HCT116 (cell line): ENCODE results near the gene RASGEF1B. TPM values are rescaled to one million over a fixed set of nuclear protein-coding genes. Genes with fewer than 3 reads are reported as not detected.

Source experiments
- ATAC-seq: fragments of 200-7000 bp; cut with Tn5 transposase; 2 replicates; pipeline ENCODE4 v1.9.1; 2020; ENCODE audit warnings: mild to moderate bottlenecking, moderate library complexity
- BruUV-seq: library from RNA; stranded (reverse); fragments of 400-500 nt; replicated peaks from 2 replicates; lab custom pipeline; 2021; lab: Mats Ljungman, UMichigan
- CTCF ChIA-PET: fragments of 300-600 bp; sonication (Branson Sonifier 250); formaldehyde crosslinking; loops from one replicate; lab custom pipeline; 2021; ENCODE audit warnings: antibody characterized with exemption; lab: Charles Lee
- POLR2A ChIA-PET: fragments of 300-600, 350-600 bp; sonication (Branson Sonifier 250); formaldehyde crosslinking; loops from one replicate; lab custom pipeline; 2021; ENCODE audit warnings: antibody characterized with exemption; lab: Charles Lee
- RAD21 ChIA-PET, 2 experiments: fragments of 300-600 bp; sonication (Branson Sonifier 250); formaldehyde crosslinking; loops; one replicate each; lab custom pipeline; 2023; ENCODE audit warnings: low total read pairs in 2 of 2; ENCODE audit not compliant: uncharacterized antibody in 2 of 2, unreplicated experiment in 2 of 2, low non-redundant PET in 1 of 2; lab: Charles Lee
- DNase-seq: peaks from one replicate; pipeline ENCODE4 v3.0.0-alpha.2; 2010; ENCODE audit warnings: low read depth, low spot score
- H2AFZ ChIP-seq: fragments of 200-600 bp; shearing (Covaris generic), sonication (generic); 2 replicates; pipeline ENCODE4 v1.6.1; 2017; ENCODE audit warnings: low read depth, mixed run types, mixed read lengths, antibody characterized with exemption, low read length; ENCODE audit not compliant: poor library complexity, severe bottlenecking
- H3K27ac ChIP-seq: 2 replicates; pipeline ENCODE4 v1.5.1; 2012; ENCODE audit warnings: low read depth, low read length
- H3K27me3 ChIP-seq: fragments of 200-600 bp; sonication (generic); 2 replicates; pipeline ENCODE4 v1.6.1; 2016; ENCODE audit warnings: mixed run types, low read length, mixed read lengths; ENCODE audit not compliant: insufficient read depth
- H3K36me3 ChIP-seq, 2 experiments: fragments of 200-500 bp in 1 of 2; fragments of 200-600 bp in 1 of 2; sonication (Bioruptor generic) in 1 of 2; sonication (generic) in 1 of 2; 2 replicates each; pipeline versions ENCODE4 v1.5.1 to v1.6.1; 2014 to 2016; ENCODE audit warnings: low read length in 2 of 2, inconsistent platforms in 1 of 2, mixed read lengths in 1 of 2, mixed run types in 1 of 2; ENCODE audit not compliant: insufficient read depth in 2 of 2, control insufficient read depth in 1 of 2
- H3K4me1 ChIP-seq, 2 experiments: fragments of 200-600 bp in 1 of 2; sonication (generic) in 1 of 2; 2 replicates each; pipeline versions ENCODE4 v1.5.1 to v1.6.1; 2012 to 2017; ENCODE audit warnings: low read length in 2 of 2, inconsistent platforms in 1 of 2, mild to moderate bottlenecking in 1 of 2, mixed read lengths in 1 of 2, mixed run types in 1 of 2, moderate library complexity in 1 of 2; ENCODE audit not compliant: insufficient read depth in 2 of 2, control insufficient read depth in 1 of 2
- H3K4me2 ChIP-seq: fragments of 200-600 bp; sonication (generic); 2 replicates; pipeline ENCODE4 v1.6.1; 2017; ENCODE audit warnings: mixed run types, low read length, mixed read lengths
- H3K4me3 ChIP-seq, 2 experiments: fragments of 200-600 bp in 1 of 2; sonication (generic) in 1 of 2; replicated peaks in 1 of 2; 2 replicates each; pipeline ENCODE4 v1.5.1; 2011 to 2016; ENCODE audit warnings: low read length in 2 of 2, control low read depth in 1 of 2, low read depth in 1 of 2, mild to moderate bottlenecking in 1 of 2, mixed read lengths in 1 of 2, mixed run types in 1 of 2
- H3K79me2 ChIP-seq: fragments of 200-600 bp; sonication (generic); 2 replicates; pipeline ENCODE4 v1.6.1; 2017; ENCODE audit warnings: mild to moderate bottlenecking, mixed run types, low read length, moderate library complexity, mixed read lengths; ENCODE audit not compliant: insufficient read depth
- H3K9ac ChIP-seq: fragments of 200-600 bp; sonication (generic); 2 replicates; pipeline ENCODE4 v1.6.1; 2016; ENCODE audit warnings: low read length, mixed read lengths
- H3K9me2 ChIP-seq: fragments of 200-600 bp; sonication (generic), shearing (Covaris generic); 2 replicates; pipeline ENCODE4 v1.6.1; 2017; ENCODE audit warnings: mixed run types, mild to moderate bottlenecking, moderate library complexity; ENCODE audit not compliant: insufficient read depth
- H3K9me3 ChIP-seq, 2 experiments: fragments of 200-500 bp in 1 of 2; fragments of 200-600 bp in 1 of 2; sonication (Bioruptor generic) in 1 of 2; sonication (generic) in 1 of 2; 2 replicates each; pipeline ENCODE4 v1.6.1; 2014 to 2017; ENCODE audit warnings: low read length in 2 of 2, mixed read lengths in 2 of 2, inconsistent platforms in 1 of 2, low read depth in 1 of 2, mild to moderate bottlenecking in 1 of 2, mixed run types in 1 of 2, moderate library complexity in 1 of 2; ENCODE audit not compliant: control insufficient read depth in 1 of 2, insufficient read depth in 1 of 2
- H4K20me1 ChIP-seq: fragments of 200-600 bp; sonication (generic), shearing (Covaris generic); 2 replicates; pipeline ENCODE4 v1.6.1; 2017; ENCODE audit warnings: mixed run types, mild to moderate bottlenecking, moderate library complexity; ENCODE audit not compliant: insufficient read depth
- CEBPB ChIP-seq: IDR thresholded peaks from 2 replicates; pipeline ENCODE4 v1.6.1; 2012; ENCODE audit warnings: low read depth
- EGR1 ChIP-seq: IDR thresholded peaks from 2 replicates; pipeline ENCODE4 v1.6.1; 2012; ENCODE audit warnings: low read depth
- ELF1 ChIP-seq: IDR thresholded peaks from 2 replicates; pipeline ENCODE4 v1.6.1; 2012; ENCODE audit warnings: low read depth, borderline replicate concordance
- EZH2 ChIP-seq: fragments of 200-600 bp; sonication (generic); IDR thresholded peaks from 2 replicates; pipeline ENCODE4 v1.6.1; 2017; ENCODE audit warnings: antibody characterized with exemption, mixed run types
- FOSL1 ChIP-seq: IDR thresholded peaks from 2 replicates; pipeline ENCODE4 v1.6.1; 2012; ENCODE audit warnings: low read depth
- MAX ChIP-seq: IDR thresholded peaks from 2 replicates; pipeline ENCODE4 v1.6.1; 2012
- RAD21 ChIP-seq: IDR thresholded peaks from 2 replicates; pipeline ENCODE4 v1.6.1; 2012; ENCODE audit warnings: low read depth, mild to moderate bottlenecking
- SIN3A ChIP-seq: IDR thresholded peaks from 2 replicates; pipeline ENCODE4 v1.6.1; 2012; ENCODE audit warnings: low read depth
- SP1 ChIP-seq: IDR thresholded peaks from 2 replicates; pipeline ENCODE4 v1.6.1; 2012; ENCODE audit warnings: low read depth
- TCF7L2 ChIP-seq: IDR thresholded peaks from 2 replicates; pipeline ENCODE4 v1.7.0; 2011; ENCODE audit warnings: borderline replicate concordance, inconsistent platforms; ENCODE audit not compliant: insufficient read depth, insufficient read length; ENCODE audit errors: extremely low read depth
- YY1 ChIP-seq: IDR thresholded peaks from 2 replicates; pipeline ENCODE4 v1.6.1; 2011; ENCODE audit warnings: low read length, low read depth, moderate library complexity, mild to moderate bottlenecking; ENCODE audit not compliant: insufficient replicate concordance; ENCODE audit errors: extremely low read depth
- ZNF274 ChIP-seq: fragments of 200-500 bp; sonication (Bioruptor generic); IDR thresholded peaks from 2 replicates; pipeline ENCODE4 v1.6.1; 2014; ENCODE audit warnings: mild to moderate bottlenecking, low read depth, low read length, inconsistent platforms
- intact Hi-C: fragments of 100-400 bp; cut with micrococcal nuclease; formaldehyde crosslinking; loops from 2 replicates; pipeline ENCODE4 v1.10.0; 2022
- total RNA-seq: library from RNA; stranded (reverse); gene quantifications from one replicate; pipeline ENCODE4 v1.2.1, GENCODE V29; 2021; ENCODE audit not compliant: unreplicated experiment
- TF ChIP-seq, protein P1 (sequence below), 3 experiments: fragments of 200-600 bp in 1 of 3; sonication (generic) in 1 of 3; IDR thresholded peaks in 2 of 3; conservative IDR thresholded peaks in 1 of 3; 2 replicates each; pipeline ENCODE4 v1.5.1; 2012 to 2017; ENCODE audit warnings: low read depth in 2 of 3, low read length in 2 of 3, antibody characterized with exemption in 1 of 3, borderline replicate concordance in 1 of 3, control low read depth in 1 of 3, mild to moderate bottlenecking in 1 of 3, mixed read lengths in 1 of 3, mixed run types in 1 of 3, moderate library complexity in 1 of 3; ENCODE audit not compliant: insufficient read depth in 1 of 3

The RASGEF1B gene
- total RNA-seq, 1 experiment from 2014 or later = 0.25 TPM

DNA sequence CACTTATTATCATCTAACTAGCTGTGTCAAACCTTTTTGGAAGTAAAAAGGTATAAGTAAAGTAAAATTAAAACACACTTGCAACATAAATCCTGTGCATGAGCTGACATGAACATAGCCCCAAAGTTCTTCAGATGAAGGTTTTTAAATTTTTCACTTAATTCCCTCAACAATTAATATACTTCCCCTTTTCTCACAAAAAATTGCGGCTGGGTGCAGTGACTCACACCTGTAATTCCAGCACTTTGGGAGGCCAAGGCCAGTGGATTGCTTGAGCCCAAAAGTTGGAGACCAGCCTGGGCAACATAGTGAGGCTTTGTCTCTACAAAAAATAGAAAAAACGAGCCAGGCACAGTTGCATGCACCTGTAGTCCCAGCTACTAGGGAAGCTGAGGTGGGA is 16.8 kb downstream of the RASGEF1B start:
- H3K4me1 ChIP-seq = peaks cover 2 to 12% of the 10 kb centered on the region in 2 experiments; a peak in 3 of 4 replicates
- H3K9me2 ChIP-seq = no peaks in the 10 kb centered on the region
- no peaks in the 10 kb centered on the region for H3K36me3 ChIP-seq
- peak overlapping the region; percentile 38; the same call in 1 of the 2 replicates for H3K4me2 ChIP-seq
- intact Hi-C loops = no loop called here
- ChIA-PET CTCF (interaction anchor here (2.8 kb wide), 1 partner anchor 12 kb away, joined by 10 read pairs; no protein-coding TSS in a partner anchor), POLR2A (no interaction called here), RAD21 (no interaction called here)
- H4K20me1 ChIP-seq = no peaks in the 10 kb centered on the region
- TF ChIP-seq MAX (no peak), CEBPB (no peak), TCF7L2 (no peak), EZH2 (no peak), SIN3A (no peak), SP1 (no peak), FOSL1 (no peak), ELF1 (no peak), ZNF274 (no peak), EGR1 (no peak), RAD21 (no peak), YY1 (no peak)
- TF ChIP-seq, protein P1, sequence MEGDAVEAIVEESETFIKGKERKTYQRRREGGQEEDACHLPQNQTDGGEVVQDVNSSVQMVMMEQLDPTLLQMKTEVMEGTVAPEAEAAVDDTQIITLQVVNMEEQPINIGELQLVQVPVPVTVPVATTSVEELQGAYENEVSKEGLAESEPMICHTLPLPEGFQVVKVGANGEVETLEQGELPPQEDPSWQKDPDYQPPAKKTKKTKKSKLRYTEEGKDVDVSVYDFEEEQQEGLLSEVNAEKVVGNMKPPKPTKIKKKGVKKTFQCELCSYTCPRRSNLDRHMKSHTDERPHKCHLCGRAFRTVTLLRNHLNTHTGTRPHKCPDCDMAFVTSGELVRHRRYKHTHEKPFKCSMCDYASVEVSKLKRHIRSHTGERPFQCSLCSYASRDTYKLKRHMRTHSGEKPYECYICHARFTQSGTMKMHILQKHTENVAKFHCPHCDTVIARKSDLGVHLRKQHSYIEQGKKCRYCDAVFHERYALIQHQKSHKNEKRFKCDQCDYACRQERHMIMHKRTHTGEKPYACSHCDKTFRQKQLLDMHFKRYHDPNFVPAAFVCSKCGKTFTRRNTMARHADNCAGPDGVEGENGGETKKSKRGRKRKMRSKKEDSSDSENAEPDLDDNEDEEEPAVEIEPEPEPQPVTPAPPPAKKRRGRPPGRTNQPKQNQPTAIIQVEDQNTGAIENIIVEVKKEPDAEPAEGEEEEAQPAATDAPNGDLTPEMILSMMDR (IDR thresholded peaks at IDR 0.05 in 2 of 3, conservative IDR thresholded peaks at IDR 0.05 in 1 of 3; ENCODE audit: borderline replicate concordance in 1 of 3, insufficient read depth in 1 of 3, low read depth in 2 of 3, low read length in 2 of 3) = no peak
- no peak overlapping the region for H3K4me3 ChIP-seq
- no peaks in the 10 kb centered on the region for H3K9me3 ChIP-seq
- H2AFZ ChIP-seq = peak overlapping the region; percentile 6
- no peak overlapping the region for H3K9ac ChIP-seq
- DNase-seq (no peak), ATAC-seq (no peak)
- no peaks in the 10 kb centered on the region for H3K79me2 ChIP-seq
- no TSS peak for BruUV-seq
- H3K27me3 ChIP-seq = peaks cover 30% of the 10 kb centered on the region; the same call in 1 of the 2 replicates
- H3K27ac ChIP-seq = no peak overlapping the region
